ENCODE results near the gene NACC2.
"Not testable (repeated sequence)": the region's sequence is repeated elsewhere in the genome, so short reads cannot be mapped to it uniquely, and the experiment has no call there.

The NACC2 gene

GRCh38 chr9:136107155-136107952 lies 12.3 kb upstream of the NACC2 start:
- Histone ChIP-seq H3K36me3 (ENCODE audit: insufficient read depth, low read length) (no peaks in the 10 kb centered on the region), H3K4me3 (ENCODE audit: low read length) (no peak overlapping the region), H3K9ac (ENCODE audit: low read depth, low read length) (no peak overlapping the region), H3K9me3 (replicated peaks; ENCODE audit: low read length) (no peaks in the 10 kb centered on the region), H3K4me1 (ENCODE audit: control insufficient read depth, insufficient read depth, low read length) (peaks cover 46% of the 10 kb centered on the region), H3K4me2 (ENCODE audit: low read length) (no peak overlapping the region), H3K27me3 (ENCODE audit: control insufficient read depth, insufficient read depth, low read length) (no peaks in the 10 kb centered on the region)

- peaks cover 41% of the 10 kb centered on the region for H3K4me1 ChIP-seq (ENCODE audit: control insufficient read depth, insufficient read depth, low read length)
These were observed 10.5 kb upstream of the NACC2 start for GRCh38 chr9:136105398-136106135.

GRCh38 chr9:136104916-136105315 lies 9.8 kb upstream of the NACC2 start:
- peaks cover 34% of the 10 kb centered on the region for H3K4me1 ChIP-seq (ENCODE audit: control insufficient read depth, insufficient read depth, low read length)

More at GRCh38 chr9:136105398-136106135, 10.5 kb upstream of the NACC2 start:
- Histone ChIP-seq H3K9ac (ENCODE audit: low read depth, low read length) (no peak overlapping the region), H3K4me2 (ENCODE audit: low read length) (peak overlapping the region; percentile 64), H3K4me3 (ENCODE audit: low read length) (no peak overlapping the region), H3K27me3 (ENCODE audit: control insufficient read depth, insufficient read depth, low read length) (no peaks in the 10 kb centered on the region), H3K36me3 (ENCODE audit: insufficient read depth, low read length) (no peaks in the 10 kb centered on the region), H3K9me3 (replicated peaks; ENCODE audit: low read length) (no peaks in the 10 kb centered on the region)

GRCh38 chr9:136104488-136104800 lies 9.4 kb upstream of the NACC2 start:
- H3K27me3 ChIP-seq (ENCODE audit: control insufficient read depth, insufficient read depth, low read length) = no peaks in the 10 kb centered on the region
- no peak overlapping the region for H3K4me2 ChIP-seq (ENCODE audit: low read length)
- no peak overlapping the region for H3K9ac ChIP-seq (ENCODE audit: low read depth, low read length)
- H3K4me1 ChIP-seq (ENCODE audit: control insufficient read depth, insufficient read depth, low read length) = peaks cover 31% of the 10 kb centered on the region
- no peaks in the 10 kb centered on the region for H3K36me3 ChIP-seq (ENCODE audit: insufficient read depth, low read length)
- H3K9me3 ChIP-seq (replicated peaks; ENCODE audit: low read length) = no peaks in the 10 kb centered on the region
- no peak overlapping the region for H3K4me3 ChIP-seq (ENCODE audit: low read length)

More at GRCh38 chr9:136104916-136105315, 9.8 kb upstream of the NACC2 start:
- H3K4me3 ChIP-seq (ENCODE audit: low read length) = no peak overlapping the region
- no peaks in the 10 kb centered on the region for H3K27me3 ChIP-seq (ENCODE audit: control insufficient read depth, insufficient read depth, low read length)
- H3K36me3 ChIP-seq (ENCODE audit: insufficient read depth, low read length) = no peaks in the 10 kb centered on the region
- H3K9ac ChIP-seq (ENCODE audit: low read depth, low read length) = no peak overlapping the region
- peak overlapping the region; percentile 64 for H3K4me2 ChIP-seq (ENCODE audit: low read length)
- no peaks in the 10 kb centered on the region for H3K9me3 ChIP-seq (replicated peaks; ENCODE audit: low read length)

GRCh38 chr9:136103651-136104487 lies 8.8 kb upstream of the NACC2 start:
- H3K4me1 ChIP-seq (ENCODE audit: control insufficient read depth, insufficient read depth, low read length) = peaks cover 26% of the 10 kb centered on the region

GRCh38 chr9:136101615-136102074 lies 6.6 kb upstream of the NACC2 start:
- H3K4me3 ChIP-seq (ENCODE audit: low read length); H3K4me2 ChIP-seq (ENCODE audit: low read length); H3K9ac ChIP-seq (ENCODE audit: low read depth, low read length); H3K27me3 ChIP-seq (ENCODE audit: control insufficient read depth, insufficient read depth, low read length); H3K9me3 ChIP-seq (replicated peaks; ENCODE audit: low read length); H3K36me3 ChIP-seq (ENCODE audit: insufficient read depth, low read length): not testable (repeated sequence)
- H3K4me1 ChIP-seq (ENCODE audit: control insufficient read depth, insufficient read depth, low read length) = peaks cover 26% of the 10 kb centered on the region

More at GRCh38 chr9:136103651-136104487, 8.8 kb upstream of the NACC2 start:
- Histone ChIP-seq H3K9me3 (replicated peaks; ENCODE audit: low read length) (no peaks in the 10 kb centered on the region), H3K4me2 (ENCODE audit: low read length) (no peak overlapping the region), H3K36me3 (ENCODE audit: insufficient read depth, low read length) (no peaks in the 10 kb centered on the region), H3K4me3 (ENCODE audit: low read length) (no peak overlapping the region), H3K27me3 (ENCODE audit: control insufficient read depth, insufficient read depth, low read length) (peaks cover 3% of the 10 kb centered on the region), H3K9ac (ENCODE audit: low read depth, low read length) (no peak overlapping the region)

GRCh38 chr9:136100700-136101614 lies 5.9 kb upstream of the NACC2 start:
- H3K4me1 ChIP-seq (ENCODE audit: control insufficient read depth, insufficient read depth, low read length) = peaks cover 23% of the 10 kb centered on the region
- H3K9me3 ChIP-seq (replicated peaks; ENCODE audit: low read length) = no peaks in the 10 kb centered on the region
- no peak overlapping the region for H3K4me2 ChIP-seq (ENCODE audit: low read length)
- no peaks in the 10 kb centered on the region for H3K36me3 ChIP-seq (ENCODE audit: insufficient read depth, low read length)
- no peak overlapping the region for H3K4me3 ChIP-seq (ENCODE audit: low read length)
- peaks cover 4% of the 10 kb centered on the region for H3K27me3 ChIP-seq (ENCODE audit: control insufficient read depth, insufficient read depth, low read length)
- H3K9ac ChIP-seq (ENCODE audit: low read depth, low read length) = no peak overlapping the region

- Histone ChIP-seq H3K27me3 (ENCODE audit: control insufficient read depth, insufficient read depth, low read length) (peaks cover 4% of the 10 kb centered on the region), H3K4me2 (ENCODE audit: low read length) (no peak overlapping the region), H3K9me3 (replicated peaks; ENCODE audit: low read length) (no peaks in the 10 kb centered on the region), H3K4me3 (ENCODE audit: low read length) (no peak overlapping the region), H3K9ac (ENCODE audit: low read depth, low read length) (no peak overlapping the region), H3K4me1 (ENCODE audit: control insufficient read depth, insufficient read depth, low read length) (peaks cover 13% of the 10 kb centered on the region), H3K36me3 (ENCODE audit: insufficient read depth, low read length) (no peaks in the 10 kb centered on the region)
These were observed 4.5 kb upstream of the NACC2 start for GRCh38 chr9:136099542-136099941.

- Histone ChIP-seq H3K9me3 (replicated peaks; ENCODE audit: low read length) (no peaks in the 10 kb centered on the region), H3K4me2 (ENCODE audit: low read length) (no peak overlapping the region), H3K4me3 (ENCODE audit: low read length) (no peak overlapping the region), H3K27me3 (ENCODE audit: control insufficient read depth, insufficient read depth, low read length) (peaks cover 4% of the 10 kb centered on the region), H3K4me1 (ENCODE audit: control insufficient read depth, insufficient read depth, low read length) (peaks cover 13% of the 10 kb centered on the region), H3K36me3 (ENCODE audit: insufficient read depth, low read length) (no peaks in the 10 kb centered on the region), H3K9ac (ENCODE audit: low read depth, low read length) (no peak overlapping the region)
These were observed 3.8 kb upstream of the NACC2 start for GRCh38 chr9:136098844-136099243.

GRCh38 chr9:136098210-136098609 lies 3.1 kb upstream of the NACC2 start:
- Histone ChIP-seq H3K36me3 (ENCODE audit: insufficient read depth, low read length) (no peaks in the 10 kb centered on the region), H3K4me2 (ENCODE audit: low read length) (no peak overlapping the region), H3K4me1 (ENCODE audit: control insufficient read depth, insufficient read depth, low read length) (peaks cover 15% of the 10 kb centered on the region), H3K27me3 (ENCODE audit: control insufficient read depth, insufficient read depth, low read length) (peaks cover 4% of the 10 kb centered on the region), H3K4me3 (ENCODE audit: low read length) (no peak overlapping the region), H3K9me3 (replicated peaks; ENCODE audit: low read length) (no peaks in the 10 kb centered on the region), H3K9ac (ENCODE audit: low read depth, low read length) (no peak overlapping the region)
